ENCODE measurements around the gene POLL.
"Not testable (repeated sequence)": the region's sequence is repeated elsewhere in the genome, so short reads cannot be mapped to it uniquely, and the experiment has no call there.

POLL gene

DNA sequence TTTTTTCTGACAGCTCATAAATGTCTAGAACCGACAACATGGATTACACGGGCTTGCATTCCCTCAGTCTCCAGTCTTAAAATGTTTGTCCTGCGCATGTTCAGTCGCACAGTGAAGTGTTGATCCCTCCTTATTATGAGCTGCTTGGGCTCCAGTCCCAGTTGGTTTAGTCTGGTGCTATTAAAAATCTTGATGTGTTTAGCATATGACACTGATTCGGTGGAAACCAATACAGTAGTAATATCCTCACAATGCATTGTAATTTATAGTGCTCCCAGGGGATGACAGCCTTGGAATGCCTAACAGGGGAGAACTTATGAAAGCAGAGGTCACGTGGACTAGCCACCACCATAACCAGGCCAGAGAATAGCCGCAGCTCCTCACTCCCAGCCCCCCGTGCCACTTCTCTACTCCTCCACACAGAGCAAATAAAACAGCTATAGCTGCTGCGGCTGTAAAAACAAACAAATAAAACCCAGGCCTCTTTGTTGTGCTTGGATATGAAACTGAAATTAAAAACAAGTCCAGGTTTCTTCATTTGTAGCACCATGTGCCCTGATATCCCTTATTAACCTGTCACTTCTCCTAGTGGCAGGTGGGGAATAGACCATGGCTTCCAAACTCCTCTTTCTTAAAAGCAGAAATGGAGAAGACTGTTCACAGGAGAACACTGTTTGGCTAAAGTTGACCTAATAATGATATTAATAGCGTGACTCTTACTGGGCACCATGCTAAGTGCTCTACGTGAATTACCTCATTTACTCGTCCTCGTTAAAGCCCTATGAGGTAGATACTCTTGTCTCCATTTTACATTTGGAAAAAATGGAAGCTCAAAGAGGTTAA lies 7.8 kb upstream of the POLL start:
- DNase-seq (ENCODE audit: low read depth in 2 of 2): peak in 1 of 2 donors; percentile 18
- H3K4me3 ChIP-seq (replicated peaks in 1 of 2; ENCODE audit: low read depth in 2 of 2, low read length in 2 of 2): no peak overlapping the region
- TF ChIP-seq, protein P1, sequence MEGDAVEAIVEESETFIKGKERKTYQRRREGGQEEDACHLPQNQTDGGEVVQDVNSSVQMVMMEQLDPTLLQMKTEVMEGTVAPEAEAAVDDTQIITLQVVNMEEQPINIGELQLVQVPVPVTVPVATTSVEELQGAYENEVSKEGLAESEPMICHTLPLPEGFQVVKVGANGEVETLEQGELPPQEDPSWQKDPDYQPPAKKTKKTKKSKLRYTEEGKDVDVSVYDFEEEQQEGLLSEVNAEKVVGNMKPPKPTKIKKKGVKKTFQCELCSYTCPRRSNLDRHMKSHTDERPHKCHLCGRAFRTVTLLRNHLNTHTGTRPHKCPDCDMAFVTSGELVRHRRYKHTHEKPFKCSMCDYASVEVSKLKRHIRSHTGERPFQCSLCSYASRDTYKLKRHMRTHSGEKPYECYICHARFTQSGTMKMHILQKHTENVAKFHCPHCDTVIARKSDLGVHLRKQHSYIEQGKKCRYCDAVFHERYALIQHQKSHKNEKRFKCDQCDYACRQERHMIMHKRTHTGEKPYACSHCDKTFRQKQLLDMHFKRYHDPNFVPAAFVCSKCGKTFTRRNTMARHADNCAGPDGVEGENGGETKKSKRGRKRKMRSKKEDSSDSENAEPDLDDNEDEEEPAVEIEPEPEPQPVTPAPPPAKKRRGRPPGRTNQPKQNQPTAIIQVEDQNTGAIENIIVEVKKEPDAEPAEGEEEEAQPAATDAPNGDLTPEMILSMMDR (IDR thresholded peaks at IDR 0.05; ENCODE audit: low read depth, low read length): no peak

GRCh38 chr10:101593331-101593730 lies 5.3 kb upstream of the POLL start:
- not testable (repeated sequence) for DNase-seq (ENCODE audit: low read depth in 2 of 2); H3K4me3 ChIP-seq (replicated peaks in 1 of 2; ENCODE audit: low read depth in 2 of 2, low read length in 2 of 2)

DNA sequence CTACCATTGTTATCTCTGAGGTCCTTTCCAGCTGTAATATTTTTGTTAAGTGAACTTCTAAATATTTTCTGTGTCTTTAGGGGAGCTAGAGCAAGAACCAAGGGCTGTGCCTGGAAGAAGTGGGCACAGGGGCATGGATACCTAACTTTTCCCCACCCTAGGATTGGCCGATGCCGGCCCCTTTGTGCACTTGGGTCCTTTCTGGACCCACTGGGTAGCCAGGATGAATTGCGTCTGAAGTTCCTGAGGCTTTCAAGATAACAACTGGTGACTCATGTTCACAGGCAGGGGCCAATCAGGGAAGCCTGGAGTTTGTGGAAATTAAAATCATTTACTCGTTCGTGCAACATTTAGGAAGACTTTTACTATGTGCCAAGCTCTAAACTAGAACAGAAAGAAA lies 822 bp upstream of the POLL start:
- TF ChIP-seq, protein P1 (IDR thresholded peaks at IDR 0.05; ENCODE audit: low read depth, low read length): no peak

DNA sequence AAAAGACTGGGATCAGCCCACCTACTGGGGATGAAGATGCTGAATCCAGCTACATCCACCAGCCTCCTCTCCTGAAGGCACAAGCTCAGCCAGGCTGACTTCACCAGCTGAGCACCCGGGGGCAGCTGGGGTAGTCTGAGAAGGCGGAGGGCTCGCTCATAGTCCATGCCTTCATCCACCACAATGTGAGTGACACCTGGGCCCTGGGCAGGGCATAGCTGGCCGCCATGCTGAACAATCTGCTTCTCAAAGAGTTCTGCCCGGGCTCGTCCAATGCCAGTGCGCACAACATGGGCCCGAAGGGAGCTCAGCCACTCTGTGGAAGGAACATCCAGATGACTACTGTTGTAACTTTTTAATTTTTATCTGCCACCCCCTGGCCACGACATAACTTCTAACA lies 2.2 kb downstream of the POLL start:
- no peak for DNase-seq (ENCODE audit: low read depth in 2 of 2)
- TF ChIP-seq, protein P1 (IDR thresholded peaks at IDR 0.05; ENCODE audit: low read depth, low read length): no peak
- no peak overlapping the region for H3K4me3 ChIP-seq (replicated peaks in 1 of 2; ENCODE audit: low read depth in 2 of 2, low read length in 2 of 2)

More for the DNA sequence above, 822 bp upstream of the POLL start:
- H3K4me3 ChIP-seq (replicated peaks in 1 of 2; ENCODE audit: low read depth in 2 of 2, low read length in 2 of 2): peak overlapping the region; percentile 98 to 99
- DNase-seq (ENCODE audit: low read depth in 2 of 2): peak; percentile 56 to 73

GRCh38 chr10:101580486-101581399 lies 7.3 kb downstream of the POLL start:
- no peak overlapping the region for H3K4me3 ChIP-seq (replicated peaks in 1 of 2; ENCODE audit: low read depth in 2 of 2, low read length in 2 of 2)
- no peak for DNase-seq (ENCODE audit: low read depth in 2 of 2)
- TF ChIP-seq, protein P1 (IDR thresholded peaks at IDR 0.05; ENCODE audit: low read depth, low read length): no peak

- no peak for DNase-seq (ENCODE audit: low read depth in 2 of 2)
Observed at GRCh38 chr10:101579516-101579870, 8.6 kb downstream of the POLL start.

More at GRCh38 chr10:101579516-101579870, 8.6 kb downstream of the POLL start:
- TF ChIP-seq, protein P1 (IDR thresholded peaks at IDR 0.05; ENCODE audit: low read depth, low read length): no peak
- no peak overlapping the region for H3K4me3 ChIP-seq (replicated peaks in 1 of 2; ENCODE audit: low read depth in 2 of 2, low read length in 2 of 2)

Measured in cardiac fibroblast (primary cell).